ENCODE results near the gene STXBP4.

- TF ChIP-seq CTCF (IDR thresholded peaks at IDR 0.05) (no peak), POLR2A (IDR thresholded peaks at IDR 0.05) (no peak), POLR2AphosphoS5 (IDR thresholded peaks at IDR 0.05) (no peak)
These were observed 824 bp upstream of the STXBP4 start for GRCh38 chr17:54967621-54968261.
